Measurements from ENCODE around the gene EP400.

Gene EP400

DNA sequence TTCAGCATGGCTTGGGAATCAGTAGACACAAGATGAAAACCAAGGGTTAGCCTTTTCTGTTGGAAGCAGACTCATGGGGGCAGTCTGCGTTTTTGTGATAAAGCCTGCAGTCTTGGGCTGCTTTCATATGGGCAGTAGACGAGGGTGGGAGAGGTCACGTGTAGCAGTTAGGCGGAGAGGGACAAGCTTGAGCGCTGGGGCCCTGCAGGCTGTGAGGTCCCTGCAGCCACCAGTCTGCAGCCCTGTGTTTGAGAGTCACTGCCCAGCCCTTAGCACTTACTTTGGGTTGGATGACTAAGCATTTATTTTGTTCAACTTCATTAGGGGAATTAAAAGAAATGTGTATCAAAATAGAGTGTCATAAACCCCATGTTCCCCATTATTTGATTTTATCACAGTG is 37.2 kb downstream of the EP400 start:
- CTCF ChIA-PET, result no interaction called here

DNA sequence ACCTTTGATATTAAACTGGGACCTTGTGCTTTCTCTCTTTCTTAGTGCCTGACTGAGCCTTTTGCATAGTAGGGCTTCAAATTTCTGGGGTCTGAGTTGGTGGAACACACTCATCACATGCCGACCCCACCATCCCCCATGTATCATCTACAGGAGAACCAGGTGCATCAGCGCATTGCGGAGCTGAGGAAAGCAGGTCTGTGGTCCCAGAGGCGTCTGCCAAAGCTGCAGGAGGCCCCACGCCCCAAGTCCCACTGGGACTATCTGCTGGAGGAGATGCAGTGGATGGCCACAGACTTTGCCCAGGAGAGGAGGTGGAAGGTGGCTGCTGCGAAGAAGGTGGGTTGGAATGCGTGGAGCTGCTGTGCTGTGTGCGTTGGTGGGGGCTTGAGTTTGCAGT is 37.8 kb downstream of the EP400 start:
- DNase-seq (ENCODE audit: low spot score), result no peak
- ChIA-PET CTCF (interaction anchor here (0.7 kb wide), 1 partner anchor 83 kb away, joined by 3 read pairs; no protein-coding TSS in a partner anchor), POLR2A (ENCODE audit: low non-redundant PET) (no interaction called here)
- TF ChIP-seq, protein P1, sequence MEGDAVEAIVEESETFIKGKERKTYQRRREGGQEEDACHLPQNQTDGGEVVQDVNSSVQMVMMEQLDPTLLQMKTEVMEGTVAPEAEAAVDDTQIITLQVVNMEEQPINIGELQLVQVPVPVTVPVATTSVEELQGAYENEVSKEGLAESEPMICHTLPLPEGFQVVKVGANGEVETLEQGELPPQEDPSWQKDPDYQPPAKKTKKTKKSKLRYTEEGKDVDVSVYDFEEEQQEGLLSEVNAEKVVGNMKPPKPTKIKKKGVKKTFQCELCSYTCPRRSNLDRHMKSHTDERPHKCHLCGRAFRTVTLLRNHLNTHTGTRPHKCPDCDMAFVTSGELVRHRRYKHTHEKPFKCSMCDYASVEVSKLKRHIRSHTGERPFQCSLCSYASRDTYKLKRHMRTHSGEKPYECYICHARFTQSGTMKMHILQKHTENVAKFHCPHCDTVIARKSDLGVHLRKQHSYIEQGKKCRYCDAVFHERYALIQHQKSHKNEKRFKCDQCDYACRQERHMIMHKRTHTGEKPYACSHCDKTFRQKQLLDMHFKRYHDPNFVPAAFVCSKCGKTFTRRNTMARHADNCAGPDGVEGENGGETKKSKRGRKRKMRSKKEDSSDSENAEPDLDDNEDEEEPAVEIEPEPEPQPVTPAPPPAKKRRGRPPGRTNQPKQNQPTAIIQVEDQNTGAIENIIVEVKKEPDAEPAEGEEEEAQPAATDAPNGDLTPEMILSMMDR (conservative IDR thresholded peaks at IDR 0.05; ENCODE audit: low read depth), result no peak
- no peak overlapping the region for H3K27ac ChIP-seq

More for the DNA sequence above, 37.2 kb downstream of the EP400 start:
- POLR2A ChIA-PET (ENCODE audit: low non-redundant PET), result no interaction called here
- TF ChIP-seq, protein P1 (conservative IDR thresholded peaks at IDR 0.05; ENCODE audit: low read depth), result no peak
- no peak overlapping the region for H3K27ac ChIP-seq
- DNase-seq (ENCODE audit: low spot score), result no peak

DNA sequence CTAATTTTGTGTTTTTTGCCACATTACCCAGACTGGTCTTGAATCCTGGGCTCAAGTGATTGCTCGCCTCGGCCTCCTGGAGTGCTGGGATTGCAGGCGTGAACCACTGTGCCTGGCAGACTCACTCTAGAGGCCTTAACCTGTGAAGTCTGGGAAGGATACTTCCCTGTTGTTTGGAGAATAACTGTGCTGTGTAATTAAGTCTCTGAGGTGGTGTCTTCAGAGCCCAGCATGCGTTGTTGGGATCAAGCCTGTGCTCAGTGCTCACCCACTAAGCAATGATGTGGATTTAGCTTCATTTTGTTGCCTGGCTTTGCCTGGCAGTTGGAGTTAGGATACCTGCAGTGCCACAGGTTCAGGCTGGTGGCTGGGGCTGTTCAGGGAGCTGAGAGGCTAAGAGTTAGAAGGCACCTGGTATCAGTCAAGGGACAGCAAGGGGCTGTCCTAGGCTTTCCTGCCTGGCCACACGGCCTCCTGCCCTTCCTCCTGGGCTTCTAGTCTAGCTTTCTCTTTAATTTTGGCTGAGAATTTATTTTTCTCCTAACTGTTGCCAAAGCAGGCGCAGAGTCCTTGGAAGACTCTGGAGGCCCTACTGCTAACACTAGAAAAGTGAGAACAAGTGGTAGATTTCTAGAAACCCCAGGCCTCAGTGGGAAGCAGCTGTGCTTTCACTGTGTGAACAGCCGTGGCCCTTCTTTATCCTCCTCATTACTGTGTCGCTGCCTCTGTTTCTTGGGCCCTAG is 38.5 kb downstream of the EP400 start:
- POLR2A ChIA-PET (ENCODE audit: low non-redundant PET), result no interaction called here

DNA sequence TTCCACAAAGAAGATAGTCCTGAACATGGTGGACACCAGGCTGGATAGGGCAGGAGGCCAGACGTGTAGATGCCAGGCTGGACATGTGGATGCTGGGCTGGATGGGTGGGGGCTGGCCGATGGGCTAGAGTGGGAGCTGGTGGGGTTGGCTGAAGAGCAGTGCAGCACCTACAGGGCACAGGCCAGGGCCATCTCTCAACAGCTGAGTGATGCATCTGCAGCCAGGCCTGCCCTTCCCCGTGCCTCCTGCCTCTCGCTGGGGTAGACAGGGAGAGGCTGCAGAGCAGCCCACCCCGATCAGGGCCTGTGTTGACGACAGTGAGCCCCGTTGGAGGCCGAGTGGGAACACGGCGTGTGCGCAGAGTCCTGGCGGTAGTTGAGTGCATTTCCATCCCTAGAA is 39.3 kb downstream of the EP400 start:
- POLR2A ChIA-PET (ENCODE audit: low non-redundant PET), result no interaction called here
- DNase-seq (ENCODE audit: low spot score), result no peak
- CTCF ChIA-PET, result interaction anchor here (0.5 kb wide), 1 partner anchor 153 kb away, joined by 5 read pairs; no protein-coding TSS in a partner anchor
- H3K27ac ChIP-seq, result no peak overlapping the region
- TF ChIP-seq, protein P1 (conservative IDR thresholded peaks at IDR 0.05; ENCODE audit: low read depth), result no peak

More for the DNA sequence above, 38.5 kb downstream of the EP400 start:
- no peak overlapping the region for H3K27ac ChIP-seq
- TF ChIP-seq, protein P1 (conservative IDR thresholded peaks at IDR 0.05; ENCODE audit: low read depth), result no peak
- CTCF ChIA-PET, result interaction anchor here (0.7 kb wide), 1 partner anchor 82 kb away, joined by 3 read pairs; no protein-coding TSS in a partner anchor
- DNase-seq (ENCODE audit: low spot score), result no peak

DNA sequence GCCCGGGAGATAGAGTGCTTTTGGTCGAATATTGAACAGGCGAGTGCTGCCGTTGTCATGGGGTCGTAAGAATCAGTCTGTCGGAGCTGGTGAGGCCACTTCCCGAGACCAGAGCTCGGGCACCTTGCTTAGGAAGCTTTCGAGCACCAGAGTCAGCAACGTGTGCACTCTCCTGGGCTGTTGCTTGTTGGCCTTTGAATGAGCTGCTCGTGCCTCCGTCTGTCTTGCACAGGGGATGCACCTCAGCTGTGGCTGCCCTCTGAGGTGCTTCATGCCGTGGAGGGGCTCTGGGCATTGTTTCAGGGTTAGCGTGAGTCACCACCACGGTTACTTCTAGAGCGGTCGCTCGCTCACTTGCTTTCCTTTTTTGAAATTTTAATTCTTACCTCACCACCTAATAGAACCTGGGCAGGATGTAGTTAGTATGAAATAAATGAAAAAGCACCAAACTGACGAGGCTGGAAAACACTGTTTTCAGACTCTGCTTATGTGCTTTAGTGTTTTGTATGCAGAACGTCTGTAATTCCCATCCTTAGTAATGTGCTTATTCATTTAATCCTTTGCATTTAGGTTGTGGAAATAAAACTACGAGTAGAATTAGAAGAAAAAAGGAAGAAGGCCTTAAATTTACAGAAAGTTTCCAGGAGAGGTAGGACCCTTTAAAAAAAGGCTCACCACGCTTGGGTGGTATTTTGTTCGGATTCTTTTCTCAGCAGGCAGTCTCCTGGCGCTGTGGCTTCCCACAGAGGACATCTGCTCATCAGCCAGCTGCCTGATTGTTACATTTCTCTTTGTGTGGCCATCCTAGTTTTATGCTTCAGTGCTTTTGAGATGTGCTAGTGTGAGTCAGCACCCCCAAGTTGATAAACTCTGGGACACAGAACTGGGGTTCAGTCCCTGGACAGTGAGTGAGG is 40.6 kb downstream of the EP400 start:
- DNase-seq (ENCODE audit: low spot score), result no peak
- CTCF ChIA-PET, result interaction anchor here (0.6 kb wide), 1 partner anchor 857 kb away, joined by 4 read pairs; no protein-coding TSS in a partner anchor
- POLR2A ChIA-PET (ENCODE audit: low non-redundant PET), result interaction anchor here (0.6 kb wide), 1 partner anchor 40 kb away, joined by 7 read pairs; no protein-coding TSS in a partner anchor
- no peak overlapping the region for H3K27ac ChIP-seq
- TF ChIP-seq, protein P1 (conservative IDR thresholded peaks at IDR 0.05; ENCODE audit: low read depth), result no peak

DNA sequence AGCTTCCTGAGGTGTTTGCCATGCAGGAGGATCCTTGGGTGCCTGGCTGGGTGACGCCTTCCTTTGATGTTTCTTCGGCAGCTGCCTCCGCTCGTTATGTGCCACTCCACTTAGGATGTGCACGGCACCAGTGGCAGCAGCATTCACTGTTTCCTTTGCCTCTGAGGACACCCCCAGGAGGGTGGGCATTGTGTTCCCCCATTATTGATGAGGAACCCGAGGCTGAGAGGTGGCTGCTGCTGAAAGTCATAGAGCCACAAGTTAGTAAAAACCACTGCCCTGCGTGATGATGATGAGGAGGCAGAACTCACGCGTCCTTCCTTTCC is 41.2 kb downstream of the EP400 start:
- ChIA-PET CTCF (no interaction called here), POLR2A (ENCODE audit: low non-redundant PET) (no interaction called here)
- DNase-seq (ENCODE audit: low spot score), result no peak
- TF ChIP-seq, protein P1 (conservative IDR thresholded peaks at IDR 0.05; ENCODE audit: low read depth), result no peak
- no peak overlapping the region for H3K27ac ChIP-seq

Data from RWPE1 (cell line).